Prostate gland (tissue), 2 donors: ENCODE data around the gene GAD2.

ENCODE experiments used
- POLR2A ChIP-seq: fragments of 450-650 bp; IDR thresholded peaks from one replicate; pipeline ENCODE4 v1.6.1; 2016; ENCODE audit warnings: antibody characterized with exemption, mild to moderate bottlenecking
- POLR2AphosphoS5 ChIP-seq: sonication (generic); formaldehyde crosslinking; IDR thresholded peaks from one replicate; pipeline ENCODE4 v1.6.1; 2017; ENCODE audit warnings: antibody characterized with exemption
- TF ChIP-seq, protein P1 (sequence below), 4 experiments: fragments of 200-600 bp in 2 of 4; fragments of 450-650 bp in 2 of 4; sonication (generic) in 2 of 4; IDR thresholded peaks; 1 replicate in 3 of 4; 2 replicates in 1 of 4; pipeline ENCODE4 v1.5.1; 2016 to 2019; ENCODE audit warnings: antibody characterized with exemption in 4 of 4, mild to moderate bottlenecking in 2 of 4, moderate library complexity in 2 of 4

- TF ChIP-seq, protein P1, sequence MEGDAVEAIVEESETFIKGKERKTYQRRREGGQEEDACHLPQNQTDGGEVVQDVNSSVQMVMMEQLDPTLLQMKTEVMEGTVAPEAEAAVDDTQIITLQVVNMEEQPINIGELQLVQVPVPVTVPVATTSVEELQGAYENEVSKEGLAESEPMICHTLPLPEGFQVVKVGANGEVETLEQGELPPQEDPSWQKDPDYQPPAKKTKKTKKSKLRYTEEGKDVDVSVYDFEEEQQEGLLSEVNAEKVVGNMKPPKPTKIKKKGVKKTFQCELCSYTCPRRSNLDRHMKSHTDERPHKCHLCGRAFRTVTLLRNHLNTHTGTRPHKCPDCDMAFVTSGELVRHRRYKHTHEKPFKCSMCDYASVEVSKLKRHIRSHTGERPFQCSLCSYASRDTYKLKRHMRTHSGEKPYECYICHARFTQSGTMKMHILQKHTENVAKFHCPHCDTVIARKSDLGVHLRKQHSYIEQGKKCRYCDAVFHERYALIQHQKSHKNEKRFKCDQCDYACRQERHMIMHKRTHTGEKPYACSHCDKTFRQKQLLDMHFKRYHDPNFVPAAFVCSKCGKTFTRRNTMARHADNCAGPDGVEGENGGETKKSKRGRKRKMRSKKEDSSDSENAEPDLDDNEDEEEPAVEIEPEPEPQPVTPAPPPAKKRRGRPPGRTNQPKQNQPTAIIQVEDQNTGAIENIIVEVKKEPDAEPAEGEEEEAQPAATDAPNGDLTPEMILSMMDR (IDR thresholded peaks at IDR 0.05): no peak
- TF ChIP-seq POLR2AphosphoS5: no peak
- TF ChIP-seq POLR2A: no peak
These were observed 47.1 kb upstream of the GAD2 start for GRCh38 chr10:26169466-26169865.
